Fibroblast of pulmonary artery (primary cell): Measurements from ENCODE around the gene MRPS14.

Experiments used
- DNase-seq: peaks from one replicate; pipeline ENCODE4 v3.0.0-alpha.2; 2010; ENCODE audit warnings: low read depth
- H3K4me3 ChIP-seq: replicated peaks from 2 replicates; pipeline ENCODE4 v1.5.1; 2011; ENCODE audit warnings: low read depth, mild to moderate bottlenecking, control low read depth, low read length, moderate library complexity
- TF ChIP-seq, protein P1 (sequence below): IDR thresholded peaks from 2 replicates; pipeline ENCODE4 v1.5.1; 2011; ENCODE audit warnings: mild to moderate bottlenecking, control low read depth, low read length, inconsistent platforms; ENCODE audit errors: missing control alignments

The MRPS14 gene

DNA sequence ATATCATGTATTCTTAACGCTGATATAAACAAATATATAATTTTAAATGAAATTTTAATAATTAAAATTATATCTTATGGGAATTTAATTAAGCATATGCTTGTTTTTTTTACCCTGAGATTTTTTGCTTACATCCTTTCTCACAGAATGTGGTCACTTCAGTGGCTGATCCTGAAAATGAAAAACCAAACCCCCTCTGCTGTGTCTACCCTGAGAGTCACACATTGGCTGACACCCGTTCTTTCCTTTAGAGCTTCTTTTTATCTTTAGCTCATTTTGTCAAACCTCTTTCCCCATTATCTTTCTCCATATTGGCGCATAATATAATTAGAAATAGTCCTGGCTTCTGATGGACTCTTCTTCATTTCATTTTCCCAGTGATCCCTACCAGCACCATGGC lies 34.2 kb downstream of the MRPS14 start:
- no peak overlapping the region for H3K4me3 ChIP-seq
- no peak for DNase-seq
- TF ChIP-seq, protein P1, sequence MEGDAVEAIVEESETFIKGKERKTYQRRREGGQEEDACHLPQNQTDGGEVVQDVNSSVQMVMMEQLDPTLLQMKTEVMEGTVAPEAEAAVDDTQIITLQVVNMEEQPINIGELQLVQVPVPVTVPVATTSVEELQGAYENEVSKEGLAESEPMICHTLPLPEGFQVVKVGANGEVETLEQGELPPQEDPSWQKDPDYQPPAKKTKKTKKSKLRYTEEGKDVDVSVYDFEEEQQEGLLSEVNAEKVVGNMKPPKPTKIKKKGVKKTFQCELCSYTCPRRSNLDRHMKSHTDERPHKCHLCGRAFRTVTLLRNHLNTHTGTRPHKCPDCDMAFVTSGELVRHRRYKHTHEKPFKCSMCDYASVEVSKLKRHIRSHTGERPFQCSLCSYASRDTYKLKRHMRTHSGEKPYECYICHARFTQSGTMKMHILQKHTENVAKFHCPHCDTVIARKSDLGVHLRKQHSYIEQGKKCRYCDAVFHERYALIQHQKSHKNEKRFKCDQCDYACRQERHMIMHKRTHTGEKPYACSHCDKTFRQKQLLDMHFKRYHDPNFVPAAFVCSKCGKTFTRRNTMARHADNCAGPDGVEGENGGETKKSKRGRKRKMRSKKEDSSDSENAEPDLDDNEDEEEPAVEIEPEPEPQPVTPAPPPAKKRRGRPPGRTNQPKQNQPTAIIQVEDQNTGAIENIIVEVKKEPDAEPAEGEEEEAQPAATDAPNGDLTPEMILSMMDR = no peak

DNA sequence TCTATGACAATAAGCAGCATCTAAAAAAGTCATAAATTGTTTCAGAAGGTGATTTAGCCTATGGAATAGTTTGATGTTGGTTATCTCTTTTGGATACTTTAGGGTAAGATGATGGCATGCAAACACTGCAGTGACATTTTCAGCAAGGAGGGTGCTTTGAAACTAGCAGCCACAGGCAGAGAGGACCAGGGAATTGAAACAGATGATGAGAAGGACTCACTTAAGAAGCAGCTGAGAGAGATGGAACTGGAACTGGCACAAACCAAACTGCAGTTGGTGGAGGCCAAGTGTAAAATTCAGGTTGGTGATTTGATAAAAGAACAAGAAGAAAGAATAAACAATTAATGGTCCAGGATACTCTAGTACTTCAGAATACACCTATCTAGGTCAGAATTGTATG lies 34.7 kb downstream of the MRPS14 start:
- TF ChIP-seq, protein P1 = no peak
- DNase-seq = no peak
- H3K4me3 ChIP-seq = no peak overlapping the region

DNA sequence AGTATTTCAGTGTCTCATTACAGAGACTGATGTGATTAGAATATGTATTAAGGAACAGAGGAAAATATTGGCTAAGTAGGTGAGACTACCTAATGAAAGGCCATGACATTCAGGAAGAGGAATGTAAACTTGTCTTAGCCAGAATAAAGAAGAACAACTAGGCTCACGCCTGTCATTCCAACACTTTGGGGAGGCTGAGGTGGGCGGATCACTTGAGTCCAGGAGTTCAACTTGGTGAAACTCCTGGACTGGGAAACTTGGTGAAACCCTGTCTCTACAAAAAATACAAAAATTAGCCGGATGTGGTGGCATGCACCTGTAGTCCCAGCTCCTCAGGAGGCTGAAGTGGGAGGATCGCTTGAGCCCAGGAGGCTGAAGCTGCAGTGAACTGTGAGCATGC lies 38.3 kb downstream of the MRPS14 start:
- no peak for DNase-seq
- no peak overlapping the region for H3K4me3 ChIP-seq
- TF ChIP-seq, protein P1 = no peak

DNA sequence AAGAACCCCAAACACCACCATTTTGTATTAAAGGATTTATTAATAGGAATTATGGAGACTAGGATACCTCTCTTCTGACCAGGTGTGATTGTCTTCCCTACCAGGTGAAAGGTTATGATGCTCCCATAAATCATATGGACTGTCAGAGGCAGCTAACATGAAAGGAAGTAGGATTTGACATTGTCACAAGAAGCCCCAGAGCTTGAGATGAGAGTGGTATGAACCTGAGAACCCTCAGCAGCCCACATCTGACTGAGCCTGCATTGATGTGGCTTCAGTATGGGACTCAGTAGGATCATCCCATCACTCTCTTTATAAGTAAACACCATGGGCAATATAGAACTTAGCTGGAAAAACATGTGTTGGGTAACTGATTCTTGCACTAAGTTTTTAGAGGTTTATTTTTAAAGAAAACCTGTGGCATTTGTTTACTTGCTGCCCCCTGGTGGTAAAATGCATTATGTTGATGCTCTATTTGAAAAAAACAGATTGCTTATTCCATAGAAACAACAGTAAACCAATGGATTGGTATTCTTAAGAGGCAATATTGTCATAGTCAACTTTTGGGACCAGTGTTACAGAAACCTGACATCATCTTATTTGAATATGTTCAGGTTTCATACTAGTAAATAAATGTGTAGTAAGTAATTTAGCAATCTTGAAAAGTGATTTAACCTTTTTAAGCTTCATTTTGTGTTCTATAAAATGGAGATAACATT lies 40.1 kb downstream of the MRPS14 start:
- TF ChIP-seq, protein P1 = peak; percentile 62
- H3K4me3 ChIP-seq = no peak overlapping the region
- DNase-seq = peak; percentile 80

DNA sequence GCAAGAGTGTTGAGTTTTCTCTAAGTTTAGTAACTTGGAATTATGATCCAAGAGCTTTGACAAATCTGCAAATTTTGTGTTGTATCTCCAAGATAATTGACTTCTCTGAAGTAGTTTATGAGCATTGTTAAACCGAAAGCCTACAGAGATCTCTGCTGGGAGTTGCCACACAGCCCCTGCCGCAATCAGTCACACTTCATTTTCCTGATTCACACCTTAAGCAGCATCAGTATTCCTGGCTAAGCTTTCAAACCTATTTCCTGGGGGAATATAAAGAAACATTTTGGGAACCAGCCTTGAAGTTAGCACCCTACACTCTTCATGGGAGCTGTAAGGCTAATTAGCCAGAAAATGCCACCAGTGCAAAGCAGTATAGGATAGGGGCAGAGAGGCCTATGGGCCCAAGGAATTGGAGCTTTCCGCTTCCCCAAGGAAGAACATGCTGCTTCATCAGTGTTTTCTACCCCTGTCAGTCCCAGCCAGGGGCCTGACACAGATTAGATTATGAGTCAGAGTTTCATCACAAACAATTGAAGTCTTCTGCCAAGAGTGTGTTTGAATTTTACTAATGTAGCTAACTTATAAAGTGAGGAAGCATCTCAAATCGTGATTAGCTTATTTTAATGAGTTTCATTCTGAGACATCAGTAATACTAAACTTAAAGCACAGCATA lies 46.7 kb downstream of the MRPS14 start:
- peak; percentile 62 for DNase-seq
- TF ChIP-seq, protein P1 = no peak
- no peak overlapping the region for H3K4me3 ChIP-seq

DNA sequence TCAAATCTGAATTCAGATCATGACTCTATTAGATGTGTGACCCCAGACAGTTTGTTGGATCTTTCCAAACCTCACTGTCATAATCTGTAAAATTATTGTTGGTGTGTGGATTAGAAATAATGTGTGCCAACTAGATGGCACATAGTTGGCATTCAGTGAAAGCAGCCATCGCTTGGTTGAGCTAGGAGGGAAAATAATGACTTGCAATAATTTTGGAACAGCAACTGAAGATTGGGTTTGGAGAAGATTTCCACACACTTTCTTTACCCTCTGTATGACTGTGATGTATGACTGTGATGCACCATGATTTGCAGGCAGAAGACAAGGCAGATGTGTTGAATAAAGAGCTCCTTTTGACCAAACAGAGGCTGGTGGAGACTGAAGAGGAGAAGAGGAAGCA lies 47.5 kb downstream of the MRPS14 start:
- H3K4me3 ChIP-seq = no peak overlapping the region
- DNase-seq = no peak
- TF ChIP-seq, protein P1 = no peak
